HG02571 (cell line): Measurements from ENCODE around the gene LEAP2.

ENCODE experiments used
- ATAC-seq: cut with Tn5 transposase; IDR thresholded peaks from one replicate; pipeline ENCODE4 v1.9.1; 2021; ENCODE audit warnings: mild to moderate bottlenecking, moderate library complexity; ENCODE audit not compliant: unreplicated experiment

Gene LEAP2

GRCh38 chr5:132876020-132876759 is 2.7 kb downstream of the LEAP2 start:
- no peak for ATAC-seq

GRCh38 chr5:132877466-132877865 is 4.0 kb downstream of the LEAP2 start:
- no peak for ATAC-seq

GRCh38 chr5:132877938-132878337 is 4.5 kb downstream of the LEAP2 start:
- no peak for ATAC-seq

GRCh38 chr5:132883261-132883834 is 9.9 kb downstream of the LEAP2 start:
- no peak for ATAC-seq

GRCh38 chr5:132884548-132884947 is 11.1 kb downstream of the LEAP2 start:
- no peak for ATAC-seq

GRCh38 chr5:132886064-132886823 is 12.8 kb downstream of the LEAP2 start:
- ATAC-seq = no peak

GRCh38 chr5:132887283-132887682 is 13.8 kb downstream of the LEAP2 start:
- ATAC-seq = no peak

GRCh38 chr5:132889501-132889900 is 16.0 kb downstream of the LEAP2 start:
- ATAC-seq = no peak

- no peak for ATAC-seq
Measured at GRCh38 chr5:132890817-132891216, 17.3 kb downstream of the LEAP2 start.

GRCh38 chr5:132895719-132896305 is 22.3 kb downstream of the LEAP2 start:
- no peak for ATAC-seq

- no peak for ATAC-seq
Measured at GRCh38 chr5:132896685-132897084, 23.2 kb downstream of the LEAP2 start.

GRCh38 chr5:132898094-132898493 is 24.6 kb downstream of the LEAP2 start:
- no peak for ATAC-seq

- no peak for ATAC-seq
Measured at GRCh38 chr5:132901036-132901435, 27.6 kb downstream of the LEAP2 start.

GRCh38 chr5:132901730-132902129 is 28.3 kb downstream of the LEAP2 start:
- ATAC-seq = no peak

GRCh38 chr5:132905938-132906337 is 32.5 kb downstream of the LEAP2 start:
- ATAC-seq = no peak

- no peak for ATAC-seq
Measured at GRCh38 chr5:132907161-132907560, 33.7 kb downstream of the LEAP2 start.

- ATAC-seq = no peak
Measured at GRCh38 chr5:132909702-132910101, 36.2 kb downstream of the LEAP2 start.

- ATAC-seq = no peak
Measured at GRCh38 chr5:132915681-132916080, 42.2 kb downstream of the LEAP2 start.

- no peak for ATAC-seq
Measured at GRCh38 chr5:132916086-132916485, 42.6 kb downstream of the LEAP2 start.
